Activated CD4-positive, alpha-beta T cell treated with anti-CD3 and anti-CD28 coated beads, Interleukin-2, amount 10 ng/mL, durations not matched to agents 7 days and 5 days (primary cell): ENCODE data around the gene KCNN3. TPM values are rescaled to one million over a fixed set of nuclear protein-coding genes. Genes with fewer than 3 reads are reported as not detected.
A peak's percentile ranks its signal among the peaks of the same experiment; 100 is the strongest.

Experiments used
- CTCF ChIA-PET: fragments of 350-600 bp; sonication (Branson Sonifier 250); formaldehyde crosslinking; loops from one replicate; lab custom pipeline; 2021; ENCODE audit warnings: antibody characterized with exemption; lab: Charles Lee
- POLR2A ChIA-PET: fragments of 350-600 bp; sonication (Branson Sonifier 250); formaldehyde crosslinking; loops from one replicate; lab custom pipeline; 2021; ENCODE audit warnings: antibody characterized with exemption; lab: Charles Lee
- DNase-seq: peaks from one replicate; pipeline ENCODE4 v3.0.0-alpha.2; 2020
- H3K27ac Mint-ChIP-seq: one replicate; pipeline ENCODE4 v1.8.0; 2021; ENCODE audit warnings: mild to moderate bottlenecking, moderate library complexity, mixed read lengths
- H3K27me3 Mint-ChIP-seq: one replicate; pipeline ENCODE4 v1.8.0; 2021; ENCODE audit warnings: mixed read lengths
- H3K36me3 Mint-ChIP-seq: one replicate; pipeline ENCODE4 v1.8.0; 2021; ENCODE audit warnings: low read depth, mixed read lengths
- H3K4me1 Mint-ChIP-seq: one replicate; pipeline ENCODE4 v1.8.0; 2021; ENCODE audit warnings: mixed read lengths
- H3K4me3 Mint-ChIP-seq: one replicate; pipeline ENCODE4 v1.8.0; 2021; ENCODE audit warnings: mild to moderate bottlenecking, moderate library complexity, mixed read lengths
- H3K9me3 Mint-ChIP-seq: one replicate; pipeline ENCODE4 v1.8.0; 2021; ENCODE audit warnings: mixed read lengths
- total RNA-seq, 2 experiments: library from RNA; stranded (reverse); gene quantifications; one replicate each; pipeline ENCODE4 v1.2.3, GENCODE V29; 2021

Gene KCNN3
- total RNA-seq, 2 experiments from 2014 or later: 0.17 TPM; not detected in 1

GRCh38 chr1:154714638-154715037, 155.4 kb downstream of the KCNN3 start:
- peaks cover 15% of the 10 kb centered on the region for H3K4me1 Mint-ChIP-seq
- ChIA-PET CTCF (interaction anchor here (0.5 to 1.5 kb wide), 6 partner anchors 13 to 583 kb away, joined by 3 to 4 read pairs (median 3); no protein-coding TSS in a partner anchor), POLR2A (interaction anchor here (0.6 to 0.8 kb wide), 2 partner anchors 33 to 229 kb away, joined by 4 to 10 read pairs; no protein-coding TSS in a partner anchor)
- no peak overlapping the region for H3K27ac Mint-ChIP-seq
- H3K4me3 Mint-ChIP-seq: no peak overlapping the region
- H3K9me3 Mint-ChIP-seq: no peaks in the 10 kb centered on the region
- H3K36me3 Mint-ChIP-seq: no peaks in the 10 kb centered on the region
- DNase-seq: peak; percentile 24
- peaks cover 4% of the 10 kb centered on the region for H3K27me3 Mint-ChIP-seq

GRCh38 chr1:154714052-154714623, 155.9 kb downstream of the KCNN3 start:
- Mint-ChIP-seq H3K9me3 (no peaks in the 10 kb centered on the region), H3K27me3 (peaks cover 4% of the 10 kb centered on the region), H3K4me1 (peaks cover 10% of the 10 kb centered on the region), H3K27ac (no peak overlapping the region), H3K36me3 (no peaks in the 10 kb centered on the region), H3K4me3 (no peak overlapping the region)
- POLR2A ChIA-PET: interaction anchor here (0.8 kb wide), 1 partner anchor 33 kb away, joined by 10 read pairs; no protein-coding TSS in a partner anchor
- CTCF ChIA-PET: interaction anchor here (0.5 kb wide), 1 partner anchor 202 kb away, joined by 4 read pairs; no protein-coding TSS in a partner anchor
- DNase-seq: no peak

GRCh38 chr1:154713005-154713404, 157.1 kb downstream of the KCNN3 start:
- H3K36me3 Mint-ChIP-seq: no peaks in the 10 kb centered on the region
- no peak overlapping the region for H3K4me3 Mint-ChIP-seq
- H3K27ac Mint-ChIP-seq: peak overlapping the region; percentile 3
- CTCF ChIA-PET: no interaction called here
- POLR2A ChIA-PET: no interaction called here
- peaks cover 6% of the 10 kb centered on the region for H3K4me1 Mint-ChIP-seq
- no peaks in the 10 kb centered on the region for H3K9me3 Mint-ChIP-seq
- H3K27me3 Mint-ChIP-seq: peaks cover 4% of the 10 kb centered on the region
- DNase-seq: no peak

- ChIA-PET CTCF (no interaction called here), POLR2A (no interaction called here)
- no peak for DNase-seq
- peaks cover 4% of the 10 kb centered on the region for H3K27me3 Mint-ChIP-seq
- H3K9me3 Mint-ChIP-seq: no peaks in the 10 kb centered on the region
- H3K27ac Mint-ChIP-seq: no peak overlapping the region
- no peak overlapping the region for H3K4me3 Mint-ChIP-seq
- no peaks in the 10 kb centered on the region for H3K36me3 Mint-ChIP-seq
- H3K4me1 Mint-ChIP-seq: peaks cover 6% of the 10 kb centered on the region
These were observed 157.8 kb downstream of the KCNN3 start for GRCh38 chr1:154712166-154712810.

- H3K4me1 Mint-ChIP-seq: peaks cover 6% of the 10 kb centered on the region
- peaks cover 6% of the 10 kb centered on the region for H3K27me3 Mint-ChIP-seq
- DNase-seq: no peak
- POLR2A ChIA-PET: no interaction called here
- no peaks in the 10 kb centered on the region for H3K36me3 Mint-ChIP-seq
- no peaks in the 10 kb centered on the region for H3K9me3 Mint-ChIP-seq
- H3K4me3 Mint-ChIP-seq: no peak overlapping the region
- H3K27ac Mint-ChIP-seq: no peak overlapping the region
- CTCF ChIA-PET: interaction anchor here (0.6 to 0.7 kb wide), 2 partner anchors 146 to 239 kb away, joined by 3 to 4 read pairs; no protein-coding TSS in a partner anchor
These were observed 158.7 kb downstream of the KCNN3 start for GRCh38 chr1:154711416-154711815.

- Mint-ChIP-seq H3K4me1 (peaks cover 3% of the 10 kb centered on the region), H3K9me3 (no peaks in the 10 kb centered on the region), H3K27ac (no peak overlapping the region), H3K36me3 (no peaks in the 10 kb centered on the region), H3K27me3 (peaks cover 8% of the 10 kb centered on the region), H3K4me3 (no peak overlapping the region)
- no peak for DNase-seq
- ChIA-PET POLR2A (no interaction called here), CTCF (interaction anchor here (1.1 kb wide), 1 partner anchor 40 kb away, joined by 3 read pairs; no protein-coding TSS in a partner anchor)
These were observed 160.0 kb downstream of the KCNN3 start for GRCh38 chr1:154710106-154710505.

GRCh38 chr1:154707901-154708463, 162.1 kb downstream of the KCNN3 start:
- no peaks in the 10 kb centered on the region for H3K36me3 Mint-ChIP-seq
- no peak for DNase-seq
- no peak overlapping the region for H3K4me3 Mint-ChIP-seq
- no peaks in the 10 kb centered on the region for H3K9me3 Mint-ChIP-seq
- no peak overlapping the region for H3K27ac Mint-ChIP-seq
- CTCF ChIA-PET: interaction anchor here (0.6 to 1.0 kb wide), 2 partner anchors 31 to 244 kb away, joined by 3 read pairs; no protein-coding TSS in a partner anchor
- POLR2A ChIA-PET: no interaction called here
- H3K4me1 Mint-ChIP-seq: peaks cover 3% of the 10 kb centered on the region
- H3K27me3 Mint-ChIP-seq: peaks cover 17% of the 10 kb centered on the region

- H3K4me1 Mint-ChIP-seq: peaks cover 2% of the 10 kb centered on the region
- H3K27ac Mint-ChIP-seq: no peak overlapping the region
- ChIA-PET CTCF (interaction anchor here (0.6 to 1.1 kb wide), 2 partner anchors 84 to 845 kb away, joined by 3 read pairs; no protein-coding TSS in a partner anchor), POLR2A (no interaction called here)
- H3K4me3 Mint-ChIP-seq: no peak overlapping the region
- no peaks in the 10 kb centered on the region for H3K9me3 Mint-ChIP-seq
- H3K36me3 Mint-ChIP-seq: no peaks in the 10 kb centered on the region
- H3K27me3 Mint-ChIP-seq: peaks cover 19% of the 10 kb centered on the region
- DNase-seq: no peak
These were observed 163.2 kb downstream of the KCNN3 start for GRCh38 chr1:154706851-154707250.

GRCh38 chr1:154705544-154705943, 164.5 kb downstream of the KCNN3 start:
- Mint-ChIP-seq H3K27ac (no peak overlapping the region), H3K4me3 (no peak overlapping the region), H3K4me1 (no peaks in the 10 kb centered on the region), H3K36me3 (no peaks in the 10 kb centered on the region), H3K9me3 (no peaks in the 10 kb centered on the region), H3K27me3 (peaks cover 17% of the 10 kb centered on the region)
- no peak for DNase-seq
- ChIA-PET POLR2A (no interaction called here), CTCF (interaction anchor here (1.1 kb wide), 1 partner anchor 10 kb away, joined by 3 read pairs; no protein-coding TSS in a partner anchor)

GRCh38 chr1:154703170-154703569, 166.9 kb downstream of the KCNN3 start:
- Mint-ChIP-seq H3K4me3 (no peak overlapping the region), H3K9me3 (no peaks in the 10 kb centered on the region), H3K27me3 (peaks cover 17% of the 10 kb centered on the region), H3K36me3 (no peaks in the 10 kb centered on the region), H3K27ac (no peak overlapping the region), H3K4me1 (no peaks in the 10 kb centered on the region)
- DNase-seq: no peak
- CTCF ChIA-PET: no interaction called here
- POLR2A ChIA-PET: interaction anchor here (0.7 kb wide), 1 partner anchor 219 kb away, joined by 3 read pairs; no protein-coding TSS in a partner anchor

GRCh38 chr1:154698320-154699096, 171.6 kb downstream of the KCNN3 start:
- no peaks in the 10 kb centered on the region for H3K36me3 Mint-ChIP-seq
- no peak overlapping the region for H3K27ac Mint-ChIP-seq
- POLR2A ChIA-PET: interaction anchor here (0.6 kb wide), 1 partner anchor 335 kb away, joined by 4 read pairs; no protein-coding TSS in a partner anchor
- no peak overlapping the region for H3K4me3 Mint-ChIP-seq
- no peaks in the 10 kb centered on the region for H3K9me3 Mint-ChIP-seq
- no peak for DNase-seq
- no peaks in the 10 kb centered on the region for H3K4me1 Mint-ChIP-seq
- peaks cover 16% of the 10 kb centered on the region for H3K27me3 Mint-ChIP-seq
- CTCF ChIA-PET: interaction anchor here (0.9 to 1.1 kb wide), 2 partner anchors 95 to 180 kb away, joined by 3 read pairs; no protein-coding TSS in a partner anchor

- no peak overlapping the region for H3K4me3 Mint-ChIP-seq
- peaks cover 15% of the 10 kb centered on the region for H3K27me3 Mint-ChIP-seq
- no peaks in the 10 kb centered on the region for H3K9me3 Mint-ChIP-seq
- POLR2A ChIA-PET: no interaction called here
- no peak for DNase-seq
- no peaks in the 10 kb centered on the region for H3K36me3 Mint-ChIP-seq
- no peak overlapping the region for H3K27ac Mint-ChIP-seq
- no peaks in the 10 kb centered on the region for H3K4me1 Mint-ChIP-seq
- CTCF ChIA-PET: interaction anchor here (1.1 kb wide), 1 partner anchor 96 kb away, joined by 3 read pairs; no protein-coding TSS in a partner anchor
These were observed 172.4 kb downstream of the KCNN3 start for GRCh38 chr1:154697710-154698109.
